Measurements from ENCODE around the gene AVPR2. TPM values are rescaled to one million over a fixed set of nuclear protein-coding genes. Genes with fewer than 3 reads are reported as not detected.

AVPR2 gene
- total RNA-seq, 1 experiment from 2014 or later = not detected

- Histone ChIP-seq H3K4me3 (replicated peaks in 1 of 2; ENCODE audit: low read depth in 1 of 2, low read length in 2 of 2) (no peak overlapping the region), H3K79me2 (ENCODE audit: insufficient read depth, low read length) (no peaks in the 10 kb centered on the region), H3K27ac (ENCODE audit: low read depth, low read length) (no peak overlapping the region), H3K27me3 (ENCODE audit: insufficient read depth, low read length) (no peaks in the 10 kb centered on the region), H3K9ac (ENCODE audit: low read length) (no peak overlapping the region), H2AFZ (ENCODE audit: low read depth, low read length, poor library complexity, severe bottlenecking) (no peak overlapping the region), H3K9me3 (ENCODE audit: control insufficient read depth in 1 of 2, insufficient read depth in 1 of 2, low read depth in 1 of 2, low read length in 2 of 2) (no peaks in the 10 kb centered on the region), H3K4me1 (ENCODE audit: control insufficient read depth in 1 of 2, insufficient read depth in 2 of 2, low read length in 2 of 2) (peaks cover 9 to 27% of the 10 kb centered on the region in 2 experiments), H3K9me2 (ENCODE audit: insufficient read depth) (no peaks in the 10 kb centered on the region), H3K4me2 (ENCODE audit: low read length) (no peak overlapping the region), H4K20me1 (ENCODE audit: insufficient read depth) (no peaks in the 10 kb centered on the region), H3K36me3 (ENCODE audit: control insufficient read depth in 1 of 2, insufficient read depth in 2 of 2, low read length in 2 of 2) (no peaks in the 10 kb centered on the region)
- CTCF ChIA-PET = no interaction called here
- intact Hi-C loops (cut with micrococcal nuclease) = no loop called here
- TF ChIP-seq REST (IDR thresholded peaks at IDR 0.05; ENCODE audit: low read depth) (no peak), EZH2phosphoT487 (IDR thresholded peaks at IDR 0.05; ENCODE audit: borderline replicate concordance) (no peak), ZBTB33 (IDR thresholded peaks at IDR 0.05; ENCODE audit: extremely low read depth, insufficient replicate concordance, low read length) (no peak), EGR1 (IDR thresholded peaks at IDR 0.05; ENCODE audit: low read depth) (no peak)
- POLR2A ChIA-PET = no interaction called here
- BruUV-seq (replicated peaks) = no TSS peak
- RAD21 ChIA-PET (ENCODE audit: low non-redundant PET in 1 of 2, low total read pairs in 2 of 2, uncharacterized antibody in 2 of 2, unreplicated experiment in 2 of 2) = no interaction called here
- DNase-seq (ENCODE audit: low read depth, low spot score) = no peak
- ATAC-seq = no peak
These were observed 17.6 kb upstream of the AVPR2 start for GRCh38 chrX:153886915-153887314.

All from HCT116 (cell line).